GM12872 (cell line): ENCODE measurements around the gene GLIS1.

Experiments
- CTCF ChIP-seq: IDR thresholded peaks from 3 replicates; pipeline ENCODE4 v1.5.1; 2011; ENCODE audit warnings: low read depth, mild to moderate bottlenecking, low read length, moderate library complexity; ENCODE audit not compliant: insufficient read depth

Gene GLIS1

GRCh38 chr1:53587252-53587988 is 151.5 kb downstream of the GLIS1 start:
- no peak for TF ChIP-seq CTCF

- TF ChIP-seq CTCF: no peak
Observed at GRCh38 chr1:53586765-53587164, 152.2 kb downstream of the GLIS1 start.

GRCh38 chr1:53585565-53585964 is 153.4 kb downstream of the GLIS1 start:
- no peak for TF ChIP-seq CTCF

GRCh38 chr1:53585129-53585528 is 153.8 kb downstream of the GLIS1 start:
- TF ChIP-seq CTCF: no peak

GRCh38 chr1:53584777-53585107 is 154.2 kb downstream of the GLIS1 start:
- TF ChIP-seq CTCF: no peak

- TF ChIP-seq CTCF: no peak
Observed at GRCh38 chr1:53583868-53584776, 154.8 kb downstream of the GLIS1 start.

- no peak for TF ChIP-seq CTCF
Observed at GRCh38 chr1:53583021-53583867, 155.7 kb downstream of the GLIS1 start.
